Measurements from ENCODE around the gene LYPD6.
"Not testable (repeated sequence)": the region's sequence is repeated elsewhere in the genome, so short reads cannot be mapped to it uniquely, and the experiment has no call there.

Gene LYPD6

DNA sequence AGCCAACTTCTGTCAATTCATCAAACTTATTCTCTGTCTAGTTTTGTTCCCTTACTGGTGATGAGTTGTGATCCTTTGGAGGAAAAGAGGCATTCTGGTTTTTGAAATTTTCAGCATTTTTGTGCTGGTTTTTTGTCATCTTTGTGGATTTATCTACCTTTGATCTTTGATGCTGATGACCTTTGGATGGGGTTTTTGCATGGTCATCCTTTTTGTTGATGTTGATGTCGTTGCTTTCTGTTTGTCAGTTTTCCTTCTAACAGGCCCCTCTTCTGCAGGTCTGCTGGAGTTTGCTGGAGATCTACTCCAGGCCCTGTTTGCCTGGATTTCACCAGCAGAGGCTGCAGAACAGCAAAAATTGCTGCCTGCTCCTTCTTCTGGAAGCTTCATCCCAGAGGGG is 168.8 kb downstream of the LYPD6 start:
- in situ Hi-C loops (cut with MboI; ENCODE audit: low sequenced_read_pairs), result not testable (repeated sequence)

DNA sequence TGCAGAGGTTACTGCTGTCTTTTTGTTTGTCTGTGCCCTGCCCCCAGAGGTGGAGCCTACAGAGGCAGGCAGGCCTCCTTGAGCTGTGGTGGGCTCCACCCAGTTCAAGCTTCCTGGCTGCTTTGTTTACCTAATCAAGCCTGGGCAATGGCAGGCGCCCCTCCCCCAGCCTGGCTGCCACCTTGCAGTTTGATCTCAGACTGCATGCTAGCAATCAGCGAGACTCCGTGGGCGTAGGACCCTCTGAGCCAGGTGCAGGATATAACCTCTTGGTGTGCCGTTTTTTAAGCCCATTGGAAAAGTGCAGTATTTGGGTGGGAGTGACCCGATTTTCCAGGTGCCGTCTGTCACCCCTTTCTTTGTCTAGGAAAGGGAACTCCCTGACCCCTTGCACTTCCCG is 176.4 kb downstream of the LYPD6 start:
- in situ Hi-C loops (cut with MboI; ENCODE audit: low sequenced_read_pairs), result not testable (repeated sequence)

DNA sequence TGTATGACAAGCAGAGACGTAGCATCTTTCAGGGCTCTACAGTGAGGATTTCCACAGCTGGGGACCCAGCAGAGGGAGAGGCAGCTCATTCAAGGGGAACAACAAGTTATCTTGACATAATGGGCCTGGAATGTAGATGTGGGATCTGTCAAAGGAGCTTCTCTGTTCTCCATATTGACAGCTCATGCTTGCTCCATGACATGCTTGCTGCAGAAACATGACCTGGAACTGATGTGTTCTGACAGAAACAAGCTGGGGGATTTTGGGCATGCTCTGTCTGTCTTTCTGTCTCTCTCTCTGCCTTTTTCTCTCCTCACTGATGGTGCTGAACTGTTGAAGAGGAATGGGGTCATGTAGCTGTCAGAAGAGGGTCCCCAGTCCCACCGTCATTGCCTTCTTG is 177.6 kb downstream of the LYPD6 start:
- in situ Hi-C loops (cut with MboI; ENCODE audit: low sequenced_read_pairs), result no loop called here

DNA sequence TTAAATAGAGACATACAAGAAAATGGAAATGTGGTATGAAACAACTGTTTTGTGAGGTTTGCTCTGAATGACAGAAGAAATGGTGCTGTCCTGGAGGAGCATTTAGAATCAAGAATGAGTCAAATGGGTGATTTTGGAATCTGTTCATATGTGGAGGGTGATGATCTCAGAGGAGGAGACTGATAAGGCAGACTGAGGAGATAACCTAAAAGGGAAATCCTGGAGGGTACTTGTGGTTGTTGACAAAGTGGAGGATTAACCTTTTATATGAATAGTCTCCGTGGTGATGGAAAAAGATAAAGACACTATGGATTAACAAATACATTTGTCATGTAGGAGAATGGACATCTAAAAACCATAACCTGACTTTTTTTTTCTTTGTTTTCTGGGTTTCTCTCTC is 183.1 kb downstream of the LYPD6 start:
- in situ Hi-C loops (cut with MboI; ENCODE audit: low sequenced_read_pairs), result no loop called here

Data from HL-60/S4 (cell line).